PC-3 (cell line): Measurements from ENCODE around the gene TSPAN13.

Experiments
- CTCF ChIP-seq: fragments of 300-600 bp; sonication (generic); conservative IDR thresholded peaks from 2 replicates; pipeline ENCODE4 v1.5.1; 2017; ENCODE audit warnings: antibody characterized with exemption, low read depth, mild to moderate bottlenecking, low read length
- EZH2 ChIP-seq: fragments of 300-600 bp; sonication (generic); IDR thresholded peaks from one replicate; pipeline ENCODE4 v1.6.1; 2017; ENCODE audit warnings: antibody characterized with exemption, mild to moderate bottlenecking, low read length; ENCODE audit not compliant: unreplicated experiment
- EZH2phosphoT487 ChIP-seq: fragments of 300-600 bp; sonication (generic); IDR thresholded peaks from 2 replicates; pipeline ENCODE4 v1.6.1; 2018; ENCODE audit warnings: mild to moderate bottlenecking, antibody characterized with exemption, low read length, borderline replicate concordance

- TF ChIP-seq CTCF = no peak
- no peak for TF ChIP-seq EZH2
- no peak for TF ChIP-seq EZH2phosphoT487
These were observed 20.7 kb upstream of the TSPAN13 start for GRCh38 chr7:16732828-16733227.
